Mucosa of gallbladder (tissue), 1 donor: ENCODE measurements around the gene EMILIN3. TPM values are rescaled to one million over a fixed set of nuclear protein-coding genes. Genes with fewer than 3 reads are reported as not detected.

ENCODE experiments used
- DNase-seq: peaks from one replicate; pipeline ENCODE4 v3.0.0-alpha.2; 2020; ENCODE audit warnings: low spot score
- total RNA-seq: library from RNA; stranded (reverse); gene quantifications from one replicate; pipeline ENCODE4 v1.2.1, GENCODE V29; 2021
- donor health status: DM: no; HTN: no; CAD: no.

The EMILIN3 gene
- total RNA-seq, 1 donor from 2014 or later: 0.63 TPM

- no peak for DNase-seq
These were observed 25.7 kb upstream of the EMILIN3 start for GRCh38 chr20:41392295-41392694.

GRCh38 chr20:41391587-41392001 is 25.0 kb upstream of the EMILIN3 start:
- no peak for DNase-seq

- no peak for DNase-seq
These were observed 24.3 kb upstream of the EMILIN3 start for GRCh38 chr20:41390889-41391288.

GRCh38 chr20:41387444-41387851 is 20.8 kb upstream of the EMILIN3 start:
- no peak for DNase-seq

- no peak for DNase-seq
These were observed 20.1 kb upstream of the EMILIN3 start for GRCh38 chr20:41386502-41387427.

- no peak for DNase-seq
These were observed 16.2 kb upstream of the EMILIN3 start for GRCh38 chr20:41382791-41383305.

- DNase-seq: no peak
These were observed 14.1 kb upstream of the EMILIN3 start for GRCh38 chr20:41380551-41381193.

- no peak for DNase-seq
These were observed 12.9 kb upstream of the EMILIN3 start for GRCh38 chr20:41379551-41379950.

- no peak for DNase-seq
These were observed 10.7 kb upstream of the EMILIN3 start for GRCh38 chr20:41377275-41377674.

- DNase-seq: no peak
These were observed 9.7 kb upstream of the EMILIN3 start for GRCh38 chr20:41376349-41376748.

GRCh38 chr20:41375846-41376245 is 9.2 kb upstream of the EMILIN3 start:
- DNase-seq: no peak

- no peak for DNase-seq
These were observed 7.6 kb upstream of the EMILIN3 start for GRCh38 chr20:41373931-41374920.

GRCh38 chr20:41373251-41373783 is 6.7 kb upstream of the EMILIN3 start:
- no peak for DNase-seq

- DNase-seq: no peak
These were observed 4.8 kb upstream of the EMILIN3 start for GRCh38 chr20:41371371-41371770.

- DNase-seq: no peak
These were observed 3.6 kb upstream of the EMILIN3 start for GRCh38 chr20:41370176-41370575.

GRCh38 chr20:41369673-41370072 is 3.1 kb upstream of the EMILIN3 start:
- DNase-seq: no peak

- DNase-seq: no peak
These were observed 1.3 kb upstream of the EMILIN3 start for GRCh38 chr20:41367956-41368355.

GRCh38 chr20:41367393-41367695 is 726 bp upstream of the EMILIN3 start:
- no peak for DNase-seq

- DNase-seq: no peak
These were observed 657 bp downstream of the EMILIN3 start for GRCh38 chr20:41365777-41366545.

- no peak for DNase-seq
These were observed 1.5 kb downstream of the EMILIN3 start for GRCh38 chr20:41364967-41365765.
